HepG2 (cell line): ENCODE measurements around the gene RALB.

ENCODE experiments used
- FOXC1 ChIP-seq: sonication (generic); formaldehyde crosslinking; IDR thresholded peaks from 2 replicates; pipeline ENCODE4 v1.8.0; 2022; ENCODE audit warnings: mild to moderate bottlenecking, missing genetic modification reagents, borderline replicate concordance
- FOXK2 ChIP-seq: fragments of 450-650 bp; IDR thresholded peaks from 2 replicates; pipeline ENCODE4 v1.6.1; 2016
- MIER3 ChIP-seq: IDR thresholded peaks from 2 replicates; pipeline ENCODE4 v1.6.1; 2016; ENCODE audit warnings: missing compliant biosample characterization, borderline replicate concordance
- NCOA1 ChIP-seq: sonication (generic); formaldehyde crosslinking; IDR thresholded peaks from 2 replicates; pipeline ENCODE4 v1.9.0; 2021; ENCODE audit warnings: missing genetic modification reagents
- NFKB2 ChIP-seq: sonication (generic); formaldehyde crosslinking; IDR thresholded peaks from 2 replicates; pipeline ENCODE4 v1.4.0; 2020; ENCODE audit warnings: missing genetic modification reagents, borderline replicate concordance
- POLR2A ChIP-seq, 2 experiments: IDR thresholded peaks; 2 replicates each; pipeline ENCODE4 v1.6.1; 2011; ENCODE audit warnings: low read depth in 2 of 2, low read length in 2 of 2, mild to moderate bottlenecking in 1 of 2, moderate library complexity in 1 of 2; ENCODE audit not compliant: insufficient read depth in 1 of 2
- RFXANK ChIP-seq: IDR thresholded peaks from 2 replicates; pipeline ENCODE4 v1.6.1; 2016
- SSRP1 ChIP-seq: IDR thresholded peaks from 2 replicates; pipeline ENCODE4 v1.6.1; 2016; ENCODE audit warnings: control low read depth
- TAF1 ChIP-seq: sonication (generic); formaldehyde crosslinking; IDR thresholded peaks from 2 replicates; pipeline ENCODE4 v1.4.0; 2020; ENCODE audit warnings: missing genetic modification reagents
- ZNF576 ChIP-seq: sonication (generic); formaldehyde crosslinking; IDR thresholded peaks from 2 replicates; pipeline ENCODE4 v1.4.0; 2020; ENCODE audit warnings: mild to moderate bottlenecking, missing genetic modification reagents
- TF ChIP-seq, protein P1 (sequence below): sonication (generic); formaldehyde crosslinking; IDR thresholded peaks from 2 replicates; pipeline ENCODE4 v1.4.0; 2020; ENCODE audit warnings: missing genetic modification reagents
- TF ChIP-seq, protein P2 (sequence below): sonication (generic); formaldehyde crosslinking; IDR thresholded peaks from 2 replicates; pipeline ENCODE4 v1.5.0; 2020; ENCODE audit warnings: mild to moderate bottlenecking, missing genetic modification reagents, moderate library complexity
- TF ChIP-seq, protein P3 (sequence below): IDR thresholded peaks from 2 replicates; pipeline ENCODE4 v1.6.1; 2016; ENCODE audit warnings: missing compliant biosample characterization, missing genetic modification reagents, borderline replicate concordance

- TF ChIP-seq, protein P1, sequence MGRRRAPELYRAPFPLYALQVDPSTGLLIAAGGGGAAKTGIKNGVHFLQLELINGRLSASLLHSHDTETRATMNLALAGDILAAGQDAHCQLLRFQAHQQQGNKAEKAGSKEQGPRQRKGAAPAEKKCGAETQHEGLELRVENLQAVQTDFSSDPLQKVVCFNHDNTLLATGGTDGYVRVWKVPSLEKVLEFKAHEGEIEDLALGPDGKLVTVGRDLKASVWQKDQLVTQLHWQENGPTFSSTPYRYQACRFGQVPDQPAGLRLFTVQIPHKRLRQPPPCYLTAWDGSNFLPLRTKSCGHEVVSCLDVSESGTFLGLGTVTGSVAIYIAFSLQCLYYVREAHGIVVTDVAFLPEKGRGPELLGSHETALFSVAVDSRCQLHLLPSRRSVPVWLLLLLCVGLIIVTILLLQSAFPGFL, result no peak
- no peak for TF ChIP-seq NCOA1 (CRISPR knock-in tag)
- TF ChIP-seq FOXK2, result no peak
- TF ChIP-seq, protein P2, sequence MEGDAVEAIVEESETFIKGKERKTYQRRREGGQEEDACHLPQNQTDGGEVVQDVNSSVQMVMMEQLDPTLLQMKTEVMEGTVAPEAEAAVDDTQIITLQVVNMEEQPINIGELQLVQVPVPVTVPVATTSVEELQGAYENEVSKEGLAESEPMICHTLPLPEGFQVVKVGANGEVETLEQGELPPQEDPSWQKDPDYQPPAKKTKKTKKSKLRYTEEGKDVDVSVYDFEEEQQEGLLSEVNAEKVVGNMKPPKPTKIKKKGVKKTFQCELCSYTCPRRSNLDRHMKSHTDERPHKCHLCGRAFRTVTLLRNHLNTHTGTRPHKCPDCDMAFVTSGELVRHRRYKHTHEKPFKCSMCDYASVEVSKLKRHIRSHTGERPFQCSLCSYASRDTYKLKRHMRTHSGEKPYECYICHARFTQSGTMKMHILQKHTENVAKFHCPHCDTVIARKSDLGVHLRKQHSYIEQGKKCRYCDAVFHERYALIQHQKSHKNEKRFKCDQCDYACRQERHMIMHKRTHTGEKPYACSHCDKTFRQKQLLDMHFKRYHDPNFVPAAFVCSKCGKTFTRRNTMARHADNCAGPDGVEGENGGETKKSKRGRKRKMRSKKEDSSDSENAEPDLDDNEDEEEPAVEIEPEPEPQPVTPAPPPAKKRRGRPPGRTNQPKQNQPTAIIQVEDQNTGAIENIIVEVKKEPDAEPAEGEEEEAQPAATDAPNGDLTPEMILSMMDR (CRISPR knock-in tag), result peak; percentile 78
- TF ChIP-seq ZNF576 (CRISPR knock-in tag), result no peak
- no peak for TF ChIP-seq SSRP1 (CRISPR knock-in tag)
- peak; percentile 57 for TF ChIP-seq TAF1 (CRISPR knock-in tag)
- peak; percentile 73; the same call in 1 of the 2 replicates for TF ChIP-seq MIER3 (CRISPR knock-in tag)
- TF ChIP-seq RFXANK (CRISPR knock-in tag), result 0 out of 2 replicates have a peak, but pooled peaks have one; percentile 17
- TF ChIP-seq FOXC1 (CRISPR knock-in tag), result no peak; the same call in 1 of the 2 replicates
- TF ChIP-seq, protein P3, sequence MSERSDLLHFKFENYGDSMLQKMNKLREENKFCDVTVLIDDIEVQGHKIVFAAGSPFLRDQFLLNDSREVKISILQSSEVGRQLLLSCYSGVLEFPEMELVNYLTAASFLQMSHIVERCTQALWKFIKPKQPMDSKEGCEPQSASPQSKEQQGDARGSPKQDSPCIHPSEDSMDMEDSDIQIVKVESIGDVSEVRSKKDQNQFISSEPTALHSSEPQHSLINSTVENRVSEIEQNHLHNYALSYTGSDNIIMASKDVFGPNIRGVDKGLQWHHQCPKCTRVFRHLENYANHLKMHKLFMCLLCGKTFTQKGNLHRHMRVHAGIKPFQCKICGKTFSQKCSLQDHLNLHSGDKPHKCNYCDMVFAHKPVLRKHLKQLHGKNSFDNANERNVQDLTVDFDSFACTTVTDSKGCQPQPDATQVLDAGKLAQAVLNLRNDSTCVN (CRISPR knock-in tag), result 0 out of 2 replicates have a peak, but pooled peaks have one; percentile 49
- TF ChIP-seq NFKB2 (CRISPR knock-in tag), result peak; percentile 57; the same call in 1 of the 2 replicates
- peak in 1 of 2 experiments; percentile 21; a peak in 1 of 4 replicates for TF ChIP-seq POLR2A (IDR thresholded peaks at IDR 0.05; ENCODE audit: insufficient read depth in 1 of 2, low read depth in 2 of 2, low read length in 2 of 2)
These were observed 600 bp downstream of the RALB start for GRCh38 chr2:120253021-120253882.
